ENCODE measurements around the gene CARD6.
"Not testable (repeated sequence)": the region's sequence is repeated elsewhere in the genome, so short reads cannot be mapped to it uniquely, and the experiment has no call there.

CARD6 gene

GRCh38 chr5:40875958-40876357, 34.8 kb downstream of the CARD6 start:
- no peak for DNase-seq (ENCODE audit: low read depth)

- DNase-seq (ENCODE audit: low read depth), result no peak
These were observed 36.3 kb downstream of the CARD6 start for GRCh38 chr5:40877371-40877988.

GRCh38 chr5:40879163-40879942, 38.2 kb downstream of the CARD6 start:
- no peak for DNase-seq (ENCODE audit: low read depth)

- no peak for DNase-seq (ENCODE audit: low read depth)
These were observed 41.1 kb downstream of the CARD6 start for GRCh38 chr5:40882291-40882690.

- not testable (repeated sequence) for DNase-seq (ENCODE audit: low read depth)
These were observed 41.9 kb downstream of the CARD6 start for GRCh38 chr5:40883051-40883450.

- DNase-seq (ENCODE audit: low read depth), result not testable (repeated sequence)
These were observed 54.6 kb downstream of the CARD6 start for GRCh38 chr5:40895440-40896425.

GRCh38 chr5:40904205-40904993, 63.2 kb downstream of the CARD6 start:
- no peak for DNase-seq (ENCODE audit: low read depth)

- DNase-seq (ENCODE audit: low read depth), result no peak
These were observed 63.8 kb downstream of the CARD6 start for GRCh38 chr5:40904994-40905306.

- DNase-seq (ENCODE audit: low read depth), result no peak
These were observed 65.2 kb downstream of the CARD6 start for GRCh38 chr5:40906351-40906751.

- DNase-seq (ENCODE audit: low read depth), result no peak
These were observed 68.1 kb downstream of the CARD6 start, which contains the start of gene C7 for GRCh38 chr5:40909264-40909663. TSS of gene C7 (plus strand) at chr5:40909497. CDS start at chr5:40909611, 114 bp downstream.

GRCh38 chr5:40909723-40910122, 68.6 kb downstream of the CARD6 start:
- DNase-seq (ENCODE audit: low read depth), result no peak
